Renal pelvis (tissue), 12 donors: ENCODE measurements around the gene MYB. TPM values are rescaled to one million over a fixed set of nuclear protein-coding genes. Genes with fewer than 3 reads are reported as not detected.
"Not testable (repeated sequence)": the region's sequence is repeated elsewhere in the genome, so short reads cannot be mapped to it uniquely, and the experiment has no call there.

Experiments
- DNase-seq: peaks from one replicate; pipeline ENCODE4 v3.0.0-alpha.2; 2013
- long read RNA-seq, 16 experiments: transcript quantifications; one replicate each; lab custom pipeline, GENCODE V29; 2026
- polyA plus RNA-seq, 3 donors: library from polyadenylated mRNA; unstranded; fragments of 120-200 nt; gene quantifications; one replicate each; pipeline ENCODE4 v1.2.1, GENCODE V29; 2013; ENCODE audit not compliant: insufficient read length in 3 of 3

The MYB gene
- polyA plus RNA-seq: 1 to 10 TPM; 3.9 to 5.7 (median 4.3) TPM
- long read RNA-seq, donor 1: 0 reads
- long read RNA-seq, donor 2, partial matches to known transcripts: 0 of 2 reads
- long read RNA-seq, donor 2, other reads (novel, unspliced or antisense): 0 of 2 reads
- long read RNA-seq, donor 3: 0 reads
- long read RNA-seq, donor 4: 0 reads
- long read RNA-seq, donor 5: 0 reads
- long read RNA-seq, donor 6: 0 reads
- long read RNA-seq, donor 7, partial matches to known transcripts: 0 of 1 reads
- long read RNA-seq, donor 7, other reads (novel, unspliced or antisense): 0 of 1 reads
- long read RNA-seq, donor 8: 0 reads
- long read RNA-seq, donor 9, partial matches to known transcripts: 0 of 1 reads
- long read RNA-seq, donor 9, other reads (novel, unspliced or antisense): 0 of 1 reads
- long read RNA-seq, donor 10: 0 reads
- long read RNA-seq, donor 11: 0 reads
- long read RNA-seq, donor 12: 0 reads
- long read RNA-seq, donor 13: 0 reads
- long read RNA-seq, donor 14: 0 reads
- long read RNA-seq, donor 15: 0 reads
- long read RNA-seq, donor 16: 0 reads

DNA sequence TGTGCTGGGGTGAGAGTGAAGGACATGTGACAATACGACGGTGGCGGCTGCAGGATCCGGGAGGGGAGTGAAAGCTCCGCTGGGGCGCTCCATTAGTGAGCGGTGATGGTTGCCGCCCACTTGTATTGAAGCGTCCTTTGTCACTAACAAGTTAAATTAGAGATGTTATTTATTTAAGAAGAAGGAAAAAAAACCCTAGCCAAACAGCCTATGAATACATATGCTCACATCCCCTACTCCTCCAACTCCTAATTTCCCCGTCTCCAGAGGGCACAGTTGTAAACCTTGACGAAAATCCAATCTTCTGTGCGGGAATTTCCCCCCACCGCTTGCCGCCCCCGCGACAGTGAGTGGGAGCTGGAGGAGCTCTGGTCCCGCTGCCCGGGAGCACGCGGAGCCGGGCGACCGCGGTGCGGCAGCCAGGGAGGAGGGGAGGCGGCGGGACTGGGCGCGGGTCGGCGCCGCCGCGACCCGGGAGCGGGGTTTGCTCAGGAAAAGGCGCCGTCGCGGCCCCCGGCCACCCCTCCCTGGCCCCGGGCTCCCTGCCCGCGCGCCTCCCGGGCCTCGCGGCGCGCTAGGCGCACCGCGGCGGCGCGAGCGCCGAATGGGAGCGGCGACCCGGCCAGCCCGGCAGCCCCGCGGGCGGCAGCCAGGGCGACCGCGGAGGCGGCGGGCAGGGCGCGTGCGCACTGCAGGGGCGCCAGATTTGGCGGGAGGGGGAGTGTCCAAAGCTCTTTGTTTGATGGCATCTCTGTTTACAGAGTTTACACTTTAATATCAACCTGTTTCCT, at the start of gene MYB:
Gene MYB (plus strand): TSS at position 767 of the 791 bp plus-strand sequence. CDS start 206 bp downstream, outside the sequence.
- peak; percentile 62 for DNase-seq

GRCh38 chr6:135132776-135133175, 48.3 kb upstream of the MYB start:
- no peak for DNase-seq

DNA sequence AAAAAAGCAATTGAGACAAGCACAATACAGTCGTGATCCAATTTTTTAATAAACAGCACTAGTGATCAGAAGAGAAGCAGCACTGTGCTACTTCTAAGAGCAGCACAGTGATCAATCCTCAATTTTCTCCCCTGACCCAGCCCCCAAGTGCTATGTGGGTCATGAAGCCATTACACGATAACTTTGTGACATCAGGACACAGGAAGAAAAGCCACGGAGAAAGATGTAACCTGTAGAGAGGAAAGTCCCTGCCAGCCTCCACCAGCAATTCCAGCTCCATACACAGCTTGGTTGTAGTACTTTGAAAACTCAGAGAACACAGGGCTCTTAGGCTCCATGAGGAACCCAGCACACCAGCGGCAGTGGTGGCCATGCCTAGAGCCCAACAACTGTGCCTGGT, 45.3 kb upstream of the MYB start:
- no peak for DNase-seq

DNA sequence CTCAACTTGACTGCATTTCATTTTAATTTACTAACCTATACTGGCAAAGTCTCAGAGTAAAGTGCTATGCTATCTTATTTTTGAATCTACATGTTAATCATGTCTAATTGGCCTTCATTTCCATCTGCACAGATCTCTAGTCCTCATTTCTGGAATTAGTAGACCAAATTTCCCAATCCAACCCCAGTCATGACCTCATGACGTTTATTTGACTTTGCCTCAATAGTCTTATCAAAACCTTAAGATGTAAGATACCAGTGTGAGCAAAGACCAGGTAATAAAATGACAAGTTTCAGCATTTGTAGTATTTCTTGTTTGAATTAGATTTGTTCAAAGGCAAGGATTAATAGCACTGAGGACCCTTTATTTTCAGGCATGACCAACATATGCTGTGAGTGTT, 43.3 kb upstream of the MYB start:
- DNase-seq: no peak

DNA sequence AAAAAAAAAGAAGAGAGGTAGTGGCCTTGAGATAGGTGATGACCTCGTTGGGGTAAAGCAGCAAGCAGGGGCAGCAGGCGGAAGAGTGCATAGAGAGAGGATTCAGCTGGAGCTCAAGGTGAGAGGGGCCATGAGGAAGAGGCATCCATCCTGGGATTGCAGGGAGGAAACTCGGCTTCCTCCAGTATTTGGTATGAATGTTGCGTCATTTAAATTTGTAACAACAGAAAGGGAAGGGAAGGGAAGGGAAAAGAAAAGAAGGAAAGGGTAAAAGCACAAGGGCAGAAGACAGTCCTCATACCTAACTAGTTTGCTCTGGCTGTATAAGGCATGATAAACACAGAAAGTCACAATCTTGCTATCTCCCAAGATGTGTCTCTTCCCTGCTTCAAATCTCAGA, 39.9 kb upstream of the MYB start:
- no peak for DNase-seq

DNA sequence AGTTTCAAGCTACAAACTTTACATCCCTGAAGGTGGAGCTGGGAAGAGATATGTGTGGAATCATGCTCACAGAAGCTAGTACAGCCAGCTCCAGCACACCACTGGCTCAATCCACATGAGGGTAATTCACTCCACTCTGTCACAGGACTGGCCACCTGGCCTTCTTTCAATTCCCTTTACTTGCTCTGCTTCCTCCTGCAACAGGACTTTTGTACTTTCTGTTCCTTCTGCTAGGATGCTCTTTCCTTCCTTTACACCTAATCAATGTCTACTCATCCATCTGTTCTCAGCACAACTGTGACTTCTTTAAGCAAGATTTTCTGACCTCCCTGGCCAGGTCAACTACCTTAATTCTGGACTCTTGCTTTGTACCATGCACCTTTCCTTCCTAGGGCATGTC, 39.4 kb upstream of the MYB start:
- no peak for DNase-seq

DNA sequence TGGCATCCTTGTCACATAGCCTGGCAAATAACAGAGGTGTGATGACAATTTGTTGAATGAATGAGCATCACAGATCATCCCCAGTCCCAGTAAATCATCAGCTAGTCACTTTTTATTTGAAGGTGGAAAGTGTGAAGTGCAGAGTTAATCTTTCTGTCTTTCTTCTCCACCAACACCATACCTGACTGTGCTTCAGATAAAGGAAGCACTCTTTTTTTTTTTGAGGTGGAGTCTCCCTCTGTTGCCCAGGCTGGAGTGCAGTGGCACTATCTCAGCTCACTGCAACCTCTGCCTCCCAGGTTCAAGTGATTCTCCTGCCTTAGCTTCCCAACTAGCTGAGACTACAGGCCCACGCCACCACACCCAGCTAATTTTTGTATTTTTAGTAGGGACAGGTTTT, 38.9 kb upstream of the MYB start:
- DNase-seq: not testable (repeated sequence)

GRCh38 chr6:135144673-135145062, 36.4 kb upstream of the MYB start:
- no peak for DNase-seq

- no peak for DNase-seq
Measured at GRCh38 chr6:135145063-135145800, 35.9 kb upstream of the MYB start.

DNA sequence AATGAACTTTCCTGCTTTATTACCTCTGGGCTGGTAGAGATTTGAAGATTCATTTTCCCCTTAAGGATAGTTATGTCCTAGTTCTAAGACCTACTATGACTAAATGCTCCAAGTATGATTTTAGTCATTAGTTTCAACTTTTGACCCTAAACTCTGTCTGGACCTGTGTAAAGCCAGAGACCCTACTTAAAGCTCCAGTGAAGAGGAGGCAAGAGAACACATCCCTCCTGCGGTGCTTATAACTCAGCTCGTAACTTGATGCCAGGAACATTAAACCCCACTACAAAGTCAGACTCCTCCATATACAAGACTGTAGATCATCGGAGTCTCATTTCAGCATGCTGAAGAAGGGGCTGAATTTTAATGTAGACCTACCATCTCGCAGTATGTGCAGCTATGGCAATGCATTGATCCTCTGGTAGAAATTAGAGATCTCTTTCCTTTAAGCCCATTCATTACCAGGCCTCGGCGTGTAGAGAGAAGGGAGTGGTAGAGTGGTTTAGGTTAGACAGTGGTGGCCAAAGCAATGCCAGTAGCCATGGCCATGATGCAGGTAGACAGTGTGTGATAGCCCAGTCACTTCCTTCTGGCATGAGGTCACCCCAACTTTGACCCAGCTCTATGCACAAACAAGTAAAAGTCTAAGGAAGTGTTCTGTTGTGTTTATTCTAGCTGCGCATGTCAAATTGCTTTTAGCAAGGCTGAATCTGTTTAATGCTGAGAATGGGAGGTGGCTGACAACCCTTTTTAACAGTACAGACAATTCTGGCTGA, 34.8 kb upstream of the MYB start:
- DNase-seq: peak; percentile 19

DNA sequence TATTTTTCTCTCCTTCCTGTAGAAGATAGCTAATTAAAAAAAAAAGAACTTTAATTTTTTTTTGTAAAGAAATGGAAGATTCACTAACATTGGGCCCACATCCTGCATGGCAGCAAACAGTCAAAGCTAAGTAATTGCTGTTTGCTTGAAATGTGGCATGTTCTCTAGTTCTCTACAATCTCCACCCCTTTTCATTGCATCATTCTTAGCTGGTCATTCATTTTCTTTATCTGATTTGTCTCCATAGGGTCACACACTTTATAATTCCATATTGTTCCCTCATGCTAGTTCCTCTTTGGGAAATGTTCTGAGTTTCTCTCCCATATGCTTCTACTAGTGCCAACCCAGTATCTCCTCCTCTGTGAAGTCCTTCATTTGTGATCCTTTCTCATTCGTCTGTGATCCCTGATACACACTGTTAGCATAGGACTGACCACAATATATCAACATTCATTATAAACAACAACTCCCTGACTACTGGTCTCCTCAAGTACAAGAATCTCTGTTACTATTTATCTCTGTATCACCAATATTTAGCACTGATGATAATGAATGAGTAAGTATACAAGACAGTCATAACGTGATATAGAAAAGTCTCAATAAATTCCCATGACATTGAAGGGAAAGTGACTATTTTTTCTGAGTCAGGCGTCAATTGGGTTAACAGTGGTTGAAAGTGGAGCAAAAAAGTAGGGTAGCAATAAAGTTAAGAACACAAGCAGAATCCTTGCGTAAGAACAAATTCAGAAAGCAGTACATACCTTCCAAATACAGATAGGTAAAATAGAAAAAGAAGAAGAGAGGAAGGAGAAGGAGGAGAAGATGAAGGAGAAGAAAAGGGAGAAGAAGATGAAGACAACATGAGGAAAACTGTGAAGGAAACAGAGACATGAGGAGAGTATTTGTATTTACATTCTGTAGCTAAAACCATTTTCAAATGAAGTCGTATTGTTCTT, 33.2 kb upstream of the MYB start:
- DNase-seq: no peak

DNA sequence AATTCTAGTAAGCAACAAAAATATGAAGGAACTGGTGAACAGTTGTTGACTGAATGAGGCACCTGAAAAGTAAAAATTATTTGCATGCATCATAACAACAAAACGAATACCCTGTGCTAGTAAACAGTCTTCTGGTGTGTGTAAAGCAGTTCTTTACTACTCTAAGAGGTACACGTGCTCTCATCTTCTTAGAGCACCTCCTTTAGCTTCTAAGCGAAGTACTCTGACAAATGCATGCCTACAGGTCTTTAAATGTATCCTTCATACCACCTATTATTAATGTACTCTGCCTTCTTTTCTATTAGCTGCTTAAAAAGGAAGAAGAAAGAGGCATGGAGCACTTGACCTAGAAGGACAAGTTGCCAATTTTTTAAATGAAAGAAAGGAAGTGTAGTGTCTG, 32.2 kb upstream of the MYB start:
- DNase-seq: no peak

DNA sequence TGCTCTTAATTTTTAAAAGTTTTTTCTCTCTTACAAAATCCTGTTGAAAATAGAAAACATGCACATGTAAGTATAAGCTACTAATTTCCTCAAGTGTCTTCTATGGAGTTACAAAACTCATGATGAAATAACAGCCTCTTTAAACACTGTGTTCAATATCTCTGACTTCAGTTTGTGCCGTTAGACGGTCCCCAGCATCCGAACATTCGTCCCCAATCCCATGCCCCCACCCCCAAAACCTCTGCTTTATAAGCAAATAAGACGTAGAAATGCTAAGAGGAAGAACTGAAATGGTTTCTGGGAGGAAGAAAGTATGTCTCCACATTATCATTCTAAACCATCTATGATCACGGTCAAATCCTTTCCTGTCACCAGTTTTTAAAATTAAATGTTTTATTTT, 31.7 kb upstream of the MYB start:
- DNase-seq: no peak

GRCh38 chr6:135150481-135150880, 30.6 kb upstream of the MYB start:
- not testable (repeated sequence) for DNase-seq

DNA sequence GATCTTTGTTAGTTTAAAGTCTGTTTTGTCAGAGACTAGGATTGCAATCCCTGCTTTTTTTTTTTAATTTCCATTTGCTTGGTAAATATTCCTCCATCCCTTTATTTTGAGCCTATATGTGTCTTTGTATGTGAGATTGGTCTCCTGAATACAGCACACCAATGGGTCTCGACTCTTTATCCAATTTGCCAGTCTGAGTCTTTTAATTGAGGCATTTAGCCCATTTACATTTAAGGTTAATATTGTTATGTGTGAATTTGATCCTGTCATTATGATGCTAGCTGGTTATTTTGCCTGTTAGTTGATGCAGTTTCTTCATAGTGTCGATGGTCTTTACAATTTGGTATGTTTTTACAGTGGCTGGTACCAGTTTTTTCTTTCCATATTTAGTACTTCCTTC, 27.0 kb upstream of the MYB start:
- not testable (repeated sequence) for DNase-seq

GRCh38 chr6:135158397-135158796, 22.7 kb upstream of the MYB start:
- no peak for DNase-seq

DNA sequence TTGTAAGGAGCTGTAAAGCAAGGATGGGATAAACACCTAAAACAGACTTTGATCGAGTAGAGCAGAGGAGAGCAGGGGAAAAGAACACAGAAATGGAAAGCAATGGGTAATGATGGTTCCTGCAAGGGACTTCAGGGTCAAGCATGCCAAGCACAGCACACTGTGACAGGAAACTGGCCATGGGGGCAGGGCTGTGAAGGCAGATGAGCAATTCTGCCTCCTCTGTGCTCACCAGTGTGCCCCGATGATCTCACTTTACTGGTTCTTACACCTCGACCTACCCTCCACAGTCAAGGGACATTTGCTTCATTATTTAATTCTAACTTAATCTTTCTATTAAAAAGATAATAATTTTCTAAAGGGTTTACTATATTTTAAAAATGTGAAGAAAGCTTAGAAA, 21.6 kb upstream of the MYB start:
- DNase-seq: no peak

- DNase-seq: no peak
Measured at GRCh38 chr6:135161411-135162395, 19.4 kb upstream of the MYB start.
